Hepatocyte (in vitro differentiated cells): ENCODE results near the gene SYT9. TPM values are rescaled to one million over a fixed set of nuclear protein-coding genes. Genes with fewer than 3 reads are reported as not detected.

Source experiments
- DNase-seq: peaks from one replicate; pipeline ENCODE4 v3.0.0-alpha.2; 2016; ENCODE audit warnings: low spot score
- H2AFZ ChIP-seq: fragments of 200-600 bp; sonication (generic); 2 replicates; pipeline ENCODE4 v1.6.0; 2016; ENCODE audit warnings: antibody characterized with exemption, mild to moderate bottlenecking
- H3K27ac ChIP-seq: fragments of 200-600 bp; sonication (generic); 2 replicates; pipeline ENCODE4 v1.5.1; 2016; ENCODE audit warnings: mild to moderate bottlenecking
- H3K27me3 ChIP-seq: fragments of 200-600 bp; sonication (generic); 2 replicates; pipeline ENCODE4 v1.6.1; 2016
- H3K36me3 ChIP-seq: fragments of 200-600 bp; sonication (generic); replicated peaks from 2 replicates; pipeline ENCODE4 v1.5.1; 2016; ENCODE audit warnings: low read depth; ENCODE audit not compliant: insufficient read depth
- H3K4me1 ChIP-seq: fragments of 200-600 bp; sonication (generic); 2 replicates; pipeline ENCODE4 v1.5.1; 2016; ENCODE audit warnings: mild to moderate bottlenecking, moderate library complexity; ENCODE audit not compliant: insufficient read depth
- H3K4me2 ChIP-seq: fragments of 200-600 bp; sonication (generic); 2 replicates; pipeline ENCODE4 v1.6.0; 2016
- H3K4me3 ChIP-seq: fragments of 200-600 bp; sonication (generic); 2 replicates; pipeline ENCODE4 v1.5.1; 2016; ENCODE audit warnings: mild to moderate bottlenecking
- H3K79me2 ChIP-seq: fragments of 200-600 bp; sonication (generic); 2 replicates; pipeline ENCODE4 v1.6.0; 2017; ENCODE audit warnings: mild to moderate bottlenecking
- H3K9me2 ChIP-seq: fragments of 200-600 bp; sonication (generic); replicated peaks from 2 replicates; pipeline ENCODE4 v1.6.0; 2017; ENCODE audit warnings: mild to moderate bottlenecking; ENCODE audit not compliant: insufficient read depth
- H3K9me3 ChIP-seq: fragments of 200-600 bp; sonication (generic); 2 replicates; pipeline ENCODE4 v1.5.1; 2016; ENCODE audit warnings: low read depth, mild to moderate bottlenecking
- H4K20me1 ChIP-seq: fragments of 200-600 bp; sonication (generic); 2 replicates; pipeline ENCODE4 v1.6.0; 2016; ENCODE audit warnings: mild to moderate bottlenecking; ENCODE audit not compliant: insufficient read depth, poor library complexity, severe bottlenecking
- EZH2 ChIP-seq: fragments of 200-600 bp; sonication (generic); IDR thresholded peaks from 2 replicates; pipeline ENCODE4 v1.6.1; 2016; ENCODE audit warnings: antibody characterized with exemption, mild to moderate bottlenecking, borderline replicate concordance
- EZH2phosphoT487 ChIP-seq: fragments of 200-600 bp; sonication (generic); IDR thresholded peaks from one replicate; pipeline ENCODE4 v1.6.1; 2018; ENCODE audit warnings: antibody characterized with exemption, mild to moderate bottlenecking, low read depth, moderate library complexity; ENCODE audit not compliant: unreplicated experiment, severe bottlenecking
- WGBS: methylation state at CpG from one replicate; pipeline ENCODE4 v1.1.6; 2016; ENCODE audit warnings: low lambda C conversion rate; ENCODE audit errors: missing lambda C conversion rate; 5-methylcytosine and 5-hydroxymethylcytosine counted together
- polyA plus RNA-seq: library from polyadenylated mRNA; unstranded; fragments of >200 nt; fragmentation: Nextera tagmentation; extraction: Ambion mirVana; gene quantifications from 2 replicates; pipeline ENCODE4 v1.2.1, GENCODE V29; 2016
- total RNA-seq: library from RNA; depleted of rRNA; stranded (reverse); fragments of >200 nt; gene quantifications from 2 replicates; pipeline ENCODE4 v1.2.3, GENCODE V29; 2014
- TF ChIP-seq, protein P1 (sequence below): fragments of 200-600 bp; sonication (generic); IDR thresholded peaks from 2 replicates; pipeline ENCODE4 v1.5.1; 2016; ENCODE audit warnings: antibody characterized with exemption, mild to moderate bottlenecking; ENCODE audit not compliant: poor library complexity

Gene SYT9
- total and polyA plus RNA-seq, 2 experiments from 2014 or later, result 0.22 to 1.3 TPM

DNA sequence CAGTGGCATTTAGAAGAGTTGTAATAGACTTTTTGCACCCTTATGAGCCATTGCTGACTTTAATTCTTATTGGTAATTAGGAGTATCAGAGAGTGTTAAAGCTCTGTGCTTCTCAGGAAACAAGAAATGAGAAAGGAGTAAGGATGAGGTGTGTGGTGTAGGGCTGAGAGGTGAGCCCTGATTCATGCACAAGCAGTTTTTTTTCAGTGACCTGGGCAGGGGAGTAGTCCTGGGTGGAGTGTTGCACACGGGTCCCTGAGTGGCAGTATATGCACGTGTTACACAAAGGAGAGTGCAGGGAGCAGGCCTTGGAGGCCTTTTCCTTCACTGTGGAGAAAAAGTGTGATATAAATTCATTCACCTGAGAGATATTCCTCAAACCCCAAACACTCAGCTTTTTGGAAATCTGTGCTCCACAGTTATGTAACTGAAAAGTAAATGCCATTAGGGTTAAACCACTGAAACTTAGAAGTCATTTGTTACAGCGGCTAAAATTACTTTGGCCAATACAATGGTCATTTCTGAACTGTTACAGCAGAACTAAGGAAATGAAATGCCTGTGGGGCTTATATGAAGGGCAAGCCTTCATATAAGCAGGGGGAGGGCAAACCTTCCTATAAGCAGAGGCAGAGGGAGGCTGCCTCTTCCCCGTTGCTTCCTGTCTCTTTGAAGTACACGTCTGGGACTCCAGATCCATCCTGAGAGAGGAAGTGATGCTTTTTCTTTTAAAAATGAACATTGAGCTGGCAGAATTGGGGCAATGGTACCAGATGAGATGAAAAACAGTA lies 171.0 kb downstream of the SYT9 start:
- Histone ChIP-seq H3K4me2 (no peak overlapping the region), H3K4me1 (no peaks in the 10 kb centered on the region), H3K79me2 (no peaks in the 10 kb centered on the region), H4K20me1 (no peaks in the 10 kb centered on the region), H3K9me3 (no peaks in the 10 kb centered on the region), H3K4me3 (no peak overlapping the region), H3K36me3 (no peaks in the 10 kb centered on the region), H3K27me3 (no peaks in the 10 kb centered on the region), H3K27ac (no peak overlapping the region), H2AFZ (no peak overlapping the region), H3K9me2 (no peaks in the 10 kb centered on the region)
- 59% methylated on average over 5 of the region's 5 CpGs for WGBS
- TF ChIP-seq EZH2phosphoT487, result no peak
- TF ChIP-seq, protein P1, sequence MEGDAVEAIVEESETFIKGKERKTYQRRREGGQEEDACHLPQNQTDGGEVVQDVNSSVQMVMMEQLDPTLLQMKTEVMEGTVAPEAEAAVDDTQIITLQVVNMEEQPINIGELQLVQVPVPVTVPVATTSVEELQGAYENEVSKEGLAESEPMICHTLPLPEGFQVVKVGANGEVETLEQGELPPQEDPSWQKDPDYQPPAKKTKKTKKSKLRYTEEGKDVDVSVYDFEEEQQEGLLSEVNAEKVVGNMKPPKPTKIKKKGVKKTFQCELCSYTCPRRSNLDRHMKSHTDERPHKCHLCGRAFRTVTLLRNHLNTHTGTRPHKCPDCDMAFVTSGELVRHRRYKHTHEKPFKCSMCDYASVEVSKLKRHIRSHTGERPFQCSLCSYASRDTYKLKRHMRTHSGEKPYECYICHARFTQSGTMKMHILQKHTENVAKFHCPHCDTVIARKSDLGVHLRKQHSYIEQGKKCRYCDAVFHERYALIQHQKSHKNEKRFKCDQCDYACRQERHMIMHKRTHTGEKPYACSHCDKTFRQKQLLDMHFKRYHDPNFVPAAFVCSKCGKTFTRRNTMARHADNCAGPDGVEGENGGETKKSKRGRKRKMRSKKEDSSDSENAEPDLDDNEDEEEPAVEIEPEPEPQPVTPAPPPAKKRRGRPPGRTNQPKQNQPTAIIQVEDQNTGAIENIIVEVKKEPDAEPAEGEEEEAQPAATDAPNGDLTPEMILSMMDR, result no peak
- no peak for TF ChIP-seq EZH2
- no peak for DNase-seq

DNA sequence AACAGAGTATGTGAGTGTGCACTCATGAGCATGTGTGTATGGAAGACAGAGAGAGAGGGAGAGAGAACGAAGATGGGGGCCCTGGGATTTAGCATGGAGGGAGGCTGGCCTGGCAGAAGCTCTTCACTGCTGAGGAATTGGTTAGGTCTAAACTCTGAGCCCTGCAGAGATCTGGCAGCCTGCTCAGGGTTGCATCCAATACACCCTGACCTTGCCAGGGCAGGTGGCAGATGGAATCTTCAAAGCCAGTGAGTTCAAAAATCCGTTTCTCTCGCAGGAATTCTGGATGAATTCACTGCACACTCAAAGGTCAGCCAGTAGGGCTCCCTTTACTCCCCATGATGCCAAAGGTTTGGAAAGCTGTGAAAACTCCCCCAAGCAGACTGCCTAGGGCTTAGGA lies 172.2 kb downstream of the SYT9 start:
- Histone ChIP-seq H3K4me1 (no peaks in the 10 kb centered on the region), H3K27me3 (no peaks in the 10 kb centered on the region), H3K9me2 (no peaks in the 10 kb centered on the region), H3K9me3 (no peaks in the 10 kb centered on the region), H3K4me2 (no peak overlapping the region), H2AFZ (no peak overlapping the region), H4K20me1 (no peaks in the 10 kb centered on the region), H3K79me2 (no peaks in the 10 kb centered on the region), H3K36me3 (no peaks in the 10 kb centered on the region), H3K27ac (no peak overlapping the region), H3K4me3 (no peak overlapping the region)
- 77% methylated on average over 3 of the region's 3 CpGs for WGBS
- no peak for DNase-seq
- TF ChIP-seq, protein P1, result no peak
- TF ChIP-seq EZH2 (no peak), EZH2phosphoT487 (no peak)

DNA sequence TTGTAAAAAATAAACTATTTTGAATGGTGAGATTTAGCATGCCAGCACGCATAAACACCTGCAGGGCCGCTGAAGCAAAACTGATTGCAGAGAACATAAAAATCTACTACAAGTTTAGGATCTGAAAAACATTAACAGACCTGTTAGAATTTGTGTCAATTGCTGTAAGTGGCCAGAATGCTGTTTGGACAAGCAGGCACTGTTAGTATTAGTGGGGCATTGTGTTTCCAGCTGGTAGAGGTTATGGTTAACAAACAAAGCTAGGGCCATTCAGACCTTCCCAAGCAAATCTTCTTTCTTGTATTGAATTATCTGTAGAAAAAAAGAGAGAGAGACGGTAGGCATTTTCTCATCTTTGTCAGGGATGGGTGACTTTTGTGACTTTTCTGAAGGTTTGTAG lies 176.0 kb downstream of the SYT9 start:
- Histone ChIP-seq H2AFZ (no peak overlapping the region), H3K4me1 (no peaks in the 10 kb centered on the region), H3K9me2 (no peaks in the 10 kb centered on the region), H3K36me3 (no peaks in the 10 kb centered on the region), H3K4me2 (no peak overlapping the region), H3K79me2 (no peaks in the 10 kb centered on the region), H3K27ac (no peak overlapping the region), H3K27me3 (no peaks in the 10 kb centered on the region), H3K4me3 (no peak overlapping the region), H3K9me3 (no peaks in the 10 kb centered on the region), H4K20me1 (no peaks in the 10 kb centered on the region)
- TF ChIP-seq, protein P1, result no peak
- TF ChIP-seq EZH2 (no peak), EZH2phosphoT487 (no peak)
- 79% methylated on average over 3 of the region's 3 CpGs for WGBS
- DNase-seq, result no peak
